DND-41 (cell line): ENCODE data around the gene ZNF525.

Source experiments
- EZH2 ChIP-seq: IDR thresholded peaks from 3 replicates; pipeline ENCODE4 v1.6.1; 2012; ENCODE audit warnings: borderline replicate concordance, low read depth, mild to moderate bottlenecking, moderate library complexity, low read length, inconsistent platforms; ENCODE audit not compliant: severe bottlenecking
- TF ChIP-seq, protein P1 (sequence below): IDR thresholded peaks from 2 replicates; pipeline ENCODE4 v1.5.1; 2012; ENCODE audit warnings: borderline replicate concordance, low read length, moderate library complexity, mild to moderate bottlenecking; ENCODE audit not compliant: poor library complexity, severe bottlenecking; ENCODE audit errors: extremely low read depth

DNA sequence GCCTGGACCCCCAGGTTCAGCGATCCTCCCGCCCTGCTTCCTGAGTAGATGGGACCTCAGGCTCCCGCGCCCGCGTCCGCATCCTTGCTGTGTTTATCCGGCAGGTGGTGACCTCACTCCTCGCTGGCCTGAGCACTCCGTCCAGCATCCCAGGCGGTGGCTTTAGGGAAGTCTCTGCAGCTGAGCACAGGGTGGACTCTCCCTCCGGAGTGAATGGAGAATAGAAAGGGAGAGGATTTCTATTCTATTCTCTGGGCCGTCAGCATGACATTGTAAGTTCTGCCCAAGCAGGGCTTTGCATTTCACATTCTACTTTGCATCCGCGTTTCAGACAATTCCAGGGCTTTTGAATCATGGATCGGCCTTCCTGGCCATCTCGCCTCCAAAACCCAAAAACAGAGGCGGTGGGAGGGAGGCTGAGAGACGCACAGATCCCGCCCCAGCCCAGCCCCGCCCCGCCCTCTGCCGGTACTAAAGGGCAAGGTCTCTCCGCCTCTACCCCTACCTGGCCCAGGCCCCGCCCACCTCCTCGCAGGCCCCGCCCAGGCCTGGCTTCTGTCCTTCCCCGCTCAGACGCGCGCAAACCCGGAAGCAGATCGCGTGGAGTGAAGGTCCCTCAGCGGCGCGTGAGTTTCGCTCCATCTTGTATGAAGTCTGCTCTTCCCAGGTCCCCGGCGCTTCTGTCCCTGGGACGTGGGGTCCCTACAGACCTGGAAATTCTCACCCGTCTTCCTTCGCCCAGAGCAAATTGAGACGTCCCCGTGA lies at the start of gene ZNF525:
- TF ChIP-seq, protein P1, sequence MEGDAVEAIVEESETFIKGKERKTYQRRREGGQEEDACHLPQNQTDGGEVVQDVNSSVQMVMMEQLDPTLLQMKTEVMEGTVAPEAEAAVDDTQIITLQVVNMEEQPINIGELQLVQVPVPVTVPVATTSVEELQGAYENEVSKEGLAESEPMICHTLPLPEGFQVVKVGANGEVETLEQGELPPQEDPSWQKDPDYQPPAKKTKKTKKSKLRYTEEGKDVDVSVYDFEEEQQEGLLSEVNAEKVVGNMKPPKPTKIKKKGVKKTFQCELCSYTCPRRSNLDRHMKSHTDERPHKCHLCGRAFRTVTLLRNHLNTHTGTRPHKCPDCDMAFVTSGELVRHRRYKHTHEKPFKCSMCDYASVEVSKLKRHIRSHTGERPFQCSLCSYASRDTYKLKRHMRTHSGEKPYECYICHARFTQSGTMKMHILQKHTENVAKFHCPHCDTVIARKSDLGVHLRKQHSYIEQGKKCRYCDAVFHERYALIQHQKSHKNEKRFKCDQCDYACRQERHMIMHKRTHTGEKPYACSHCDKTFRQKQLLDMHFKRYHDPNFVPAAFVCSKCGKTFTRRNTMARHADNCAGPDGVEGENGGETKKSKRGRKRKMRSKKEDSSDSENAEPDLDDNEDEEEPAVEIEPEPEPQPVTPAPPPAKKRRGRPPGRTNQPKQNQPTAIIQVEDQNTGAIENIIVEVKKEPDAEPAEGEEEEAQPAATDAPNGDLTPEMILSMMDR: no peak
- TF ChIP-seq EZH2: no peak
